Uterus (tissue), 2 donors: ENCODE results near the gene SMG5.

Experiments used
- POLR2A ChIP-seq, 2 donors: fragments of 450-650 bp; IDR thresholded peaks; one replicate each; pipeline ENCODE4 v1.6.1; 2016; ENCODE audit warnings: antibody characterized with exemption in 2 of 2, mild to moderate bottlenecking in 1 of 2, moderate library complexity in 1 of 2
- TF ChIP-seq, protein P1 (sequence below), 4 experiments: fragments of 200-600 bp in 2 of 4; fragments of 450-650 bp in 2 of 4; sonication (generic) in 2 of 4; IDR thresholded peaks; one replicate each; pipeline ENCODE4 v1.5.1; 2016 to 2019; ENCODE audit warnings: antibody characterized with exemption in 4 of 4, mild to moderate bottlenecking in 2 of 4, moderate library complexity in 1 of 4

DNA sequence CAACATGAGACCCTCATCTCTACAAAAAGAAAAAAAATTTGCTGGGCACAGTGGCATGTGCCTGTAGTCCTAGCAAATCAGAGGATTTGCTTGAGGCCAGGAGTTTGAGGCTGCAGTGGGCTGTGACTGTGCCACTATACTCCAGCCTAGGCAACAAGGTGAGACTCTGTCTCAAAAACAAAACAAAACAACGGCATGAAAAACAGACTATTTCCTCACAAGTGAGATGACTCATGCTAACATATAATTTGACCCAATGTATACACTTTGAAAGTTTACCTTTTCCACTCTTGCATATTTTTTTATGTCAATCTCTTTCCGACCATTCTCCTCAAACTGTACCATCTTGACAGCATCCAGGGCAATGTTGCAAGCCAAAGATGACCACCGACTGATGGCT, 37.9 kb upstream of the SMG5 start:
- TF ChIP-seq, protein P1, sequence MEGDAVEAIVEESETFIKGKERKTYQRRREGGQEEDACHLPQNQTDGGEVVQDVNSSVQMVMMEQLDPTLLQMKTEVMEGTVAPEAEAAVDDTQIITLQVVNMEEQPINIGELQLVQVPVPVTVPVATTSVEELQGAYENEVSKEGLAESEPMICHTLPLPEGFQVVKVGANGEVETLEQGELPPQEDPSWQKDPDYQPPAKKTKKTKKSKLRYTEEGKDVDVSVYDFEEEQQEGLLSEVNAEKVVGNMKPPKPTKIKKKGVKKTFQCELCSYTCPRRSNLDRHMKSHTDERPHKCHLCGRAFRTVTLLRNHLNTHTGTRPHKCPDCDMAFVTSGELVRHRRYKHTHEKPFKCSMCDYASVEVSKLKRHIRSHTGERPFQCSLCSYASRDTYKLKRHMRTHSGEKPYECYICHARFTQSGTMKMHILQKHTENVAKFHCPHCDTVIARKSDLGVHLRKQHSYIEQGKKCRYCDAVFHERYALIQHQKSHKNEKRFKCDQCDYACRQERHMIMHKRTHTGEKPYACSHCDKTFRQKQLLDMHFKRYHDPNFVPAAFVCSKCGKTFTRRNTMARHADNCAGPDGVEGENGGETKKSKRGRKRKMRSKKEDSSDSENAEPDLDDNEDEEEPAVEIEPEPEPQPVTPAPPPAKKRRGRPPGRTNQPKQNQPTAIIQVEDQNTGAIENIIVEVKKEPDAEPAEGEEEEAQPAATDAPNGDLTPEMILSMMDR (IDR thresholded peaks at IDR 0.05) = no peak
- no peak for TF ChIP-seq POLR2A (IDR thresholded peaks at IDR 0.05)
